Caco-2 (cell line): ENCODE data around the gene EXOC1. TPM values are rescaled to one million over a fixed set of nuclear protein-coding genes. Genes with fewer than 3 reads are reported as not detected.

Experiments used
- BruUV-seq: library from RNA; stranded (reverse); fragments of 400-500 nt; replicated peaks from 2 replicates; lab custom pipeline; 2021; lab: Mats Ljungman, UMichigan
- CTCF ChIA-PET: fragments of 300-600 bp; sonication (Branson Sonifier 250); formaldehyde crosslinking; loops from one replicate; lab custom pipeline; 2022; ENCODE audit warnings: antibody characterized with exemption; lab: Charles Lee
- POLR2A ChIA-PET: fragments of 300-600 bp; sonication (Branson Sonifier 250); formaldehyde crosslinking; loops from one replicate; lab custom pipeline; 2022; ENCODE audit warnings: antibody characterized with exemption; lab: Charles Lee
- DNase-seq, 2 experiments: peaks; one replicate each; pipeline versions ENCODE4 v3.0.0 to v3.0.0-alpha.2; 2020 to 2022
- H3K27me3 ChIP-seq: replicated peaks from 2 replicates; pipeline ENCODE4 v1.6.0; 2011; ENCODE audit warnings: low read length; ENCODE audit not compliant: control insufficient read depth, insufficient read depth
- H3K36me3 ChIP-seq: 2 replicates; pipeline ENCODE4 v1.5.1; 2011; ENCODE audit warnings: low read length; ENCODE audit not compliant: control insufficient read depth, insufficient read depth
- H3K4me1 ChIP-seq: fragments of 250-450 bp; sonication (Bioruptor Pico); 2 replicates; pipeline ENCODE4 v1.5.1; 2020; ENCODE audit warnings: mild to moderate bottlenecking
- H3K4me3 ChIP-seq: 2 replicates; pipeline ENCODE4 v1.5.1; 2011; ENCODE audit warnings: low read depth, mild to moderate bottlenecking, control low read depth, low read length
- H3K9me3 ChIP-seq: fragments of 250-450 bp; sonication (Bioruptor Pico); 2 replicates; pipeline ENCODE4 v1.5.1; 2020; ENCODE audit warnings: mild to moderate bottlenecking, moderate library complexity
- H3K27ac Mint-ChIP-seq: one replicate; pipeline ENCODE4 v1.8.0; 2022; ENCODE audit warnings: mixed read lengths; ENCODE audit not compliant: unreplicated experiment
- H3K27me3 Mint-ChIP-seq: one replicate; pipeline ENCODE4 v1.8.0; 2022; ENCODE audit warnings: mixed read lengths; ENCODE audit not compliant: insufficient read depth, unreplicated experiment
- H3K36me3 Mint-ChIP-seq: one replicate; pipeline ENCODE4 v1.8.0; 2022; ENCODE audit warnings: mild to moderate bottlenecking, mixed read lengths; ENCODE audit not compliant: insufficient read depth, unreplicated experiment
- H3K4me1 Mint-ChIP-seq: one replicate; pipeline ENCODE4 v1.8.0; 2022; ENCODE audit warnings: low read depth, mixed read lengths; ENCODE audit not compliant: unreplicated experiment
- H3K4me3 Mint-ChIP-seq: one replicate; pipeline ENCODE4 v1.8.0; 2022; ENCODE audit warnings: mild to moderate bottlenecking, moderate library complexity, mixed read lengths; ENCODE audit not compliant: unreplicated experiment
- H3K9me3 Mint-ChIP-seq: one replicate; pipeline ENCODE4 v1.8.0; 2022; ENCODE audit warnings: mixed read lengths; ENCODE audit not compliant: unreplicated experiment
- intact Hi-C: fragments of 100-400 bp; cut with micrococcal nuclease; formaldehyde crosslinking; loops from one replicate; pipeline ENCODE4 v1.10.0; 2022; ENCODE audit not compliant: unreplicated experiment
- total RNA-seq: library from RNA; stranded (reverse); gene quantifications from 2 replicates; pipeline ENCODE4 v1.2.3, GENCODE V29; 2022
- TF ChIP-seq, protein P1 (sequence below), 2 experiments: fragments of 200-600 bp in 1 of 2; IDR thresholded peaks; 1 replicate in 1 of 2; 2 replicates in 1 of 2; pipeline versions ENCODE4 v1.5.1 to v1.8.0; 2011 to 2022; ENCODE audit warnings: antibody characterized with exemption in 1 of 2, control low read depth in 1 of 2, inconsistent platforms in 1 of 2, low read depth in 1 of 2, low read length in 1 of 2, mild to moderate bottlenecking in 1 of 2, moderate library complexity in 1 of 2; ENCODE audit not compliant: insufficient read depth in 1 of 2, severe bottlenecking in 1 of 2, unreplicated experiment in 1 of 2

EXOC1 gene
- total RNA-seq, 1 experiment from 2014 or later = 19.9 TPM

DNA sequence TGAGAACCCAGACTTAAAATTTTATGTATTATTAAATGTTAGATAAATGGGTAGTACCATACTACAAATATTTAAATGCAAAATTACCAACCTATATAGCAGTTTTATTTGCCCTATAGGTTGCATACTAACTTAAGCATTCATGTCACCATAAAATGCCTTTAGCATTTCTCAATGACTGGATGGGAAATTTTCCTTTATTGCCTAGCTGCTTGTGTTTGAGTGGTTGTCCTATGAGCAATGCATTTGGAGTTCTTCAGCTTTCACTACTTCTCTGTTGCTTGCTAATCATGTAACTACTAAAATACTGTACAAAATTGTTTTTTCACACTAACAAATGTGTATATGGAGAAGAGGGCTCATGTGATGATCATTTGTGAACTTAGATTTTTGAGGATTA is 51.1 kb downstream of the EXOC1 start:
- no peaks in the 10 kb centered on the region for H3K27me3 ChIP-seq
- H3K36me3 Mint-ChIP-seq = peaks cover 5% of the 10 kb centered on the region
- no peak overlapping the region for H3K4me3 ChIP-seq
- no peaks in the 10 kb centered on the region for H3K9me3 Mint-ChIP-seq
- H3K4me1 Mint-ChIP-seq = no peaks in the 10 kb centered on the region
- H3K27me3 Mint-ChIP-seq = no peaks in the 10 kb centered on the region
- no peak for DNase-seq
- H3K9me3 ChIP-seq = no peaks in the 10 kb centered on the region; the same call in 1 of the 2 replicates
- TF ChIP-seq, protein P1, sequence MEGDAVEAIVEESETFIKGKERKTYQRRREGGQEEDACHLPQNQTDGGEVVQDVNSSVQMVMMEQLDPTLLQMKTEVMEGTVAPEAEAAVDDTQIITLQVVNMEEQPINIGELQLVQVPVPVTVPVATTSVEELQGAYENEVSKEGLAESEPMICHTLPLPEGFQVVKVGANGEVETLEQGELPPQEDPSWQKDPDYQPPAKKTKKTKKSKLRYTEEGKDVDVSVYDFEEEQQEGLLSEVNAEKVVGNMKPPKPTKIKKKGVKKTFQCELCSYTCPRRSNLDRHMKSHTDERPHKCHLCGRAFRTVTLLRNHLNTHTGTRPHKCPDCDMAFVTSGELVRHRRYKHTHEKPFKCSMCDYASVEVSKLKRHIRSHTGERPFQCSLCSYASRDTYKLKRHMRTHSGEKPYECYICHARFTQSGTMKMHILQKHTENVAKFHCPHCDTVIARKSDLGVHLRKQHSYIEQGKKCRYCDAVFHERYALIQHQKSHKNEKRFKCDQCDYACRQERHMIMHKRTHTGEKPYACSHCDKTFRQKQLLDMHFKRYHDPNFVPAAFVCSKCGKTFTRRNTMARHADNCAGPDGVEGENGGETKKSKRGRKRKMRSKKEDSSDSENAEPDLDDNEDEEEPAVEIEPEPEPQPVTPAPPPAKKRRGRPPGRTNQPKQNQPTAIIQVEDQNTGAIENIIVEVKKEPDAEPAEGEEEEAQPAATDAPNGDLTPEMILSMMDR (IDR thresholded peaks at IDR 0.05; ENCODE audit: insufficient read depth in 1 of 2, low read depth in 1 of 2, low read length in 1 of 2, severe bottlenecking in 1 of 2, unreplicated experiment in 1 of 2) = no peak
- intact Hi-C loops = no loop called here
- ChIA-PET CTCF (no interaction called here), POLR2A (no interaction called here)
- H3K27ac Mint-ChIP-seq = no peak overlapping the region
- no peaks in the 10 kb centered on the region for H3K4me1 ChIP-seq
- H3K36me3 ChIP-seq = no peaks in the 10 kb centered on the region
- H3K4me3 Mint-ChIP-seq = no peak overlapping the region
- BruUV-seq = no TSS peak

GRCh38 chr4:55906323-55906722 is 52.9 kb downstream of the EXOC1 start:
- no TSS peak for BruUV-seq
- no peaks in the 10 kb centered on the region for H3K9me3 Mint-ChIP-seq
- TF ChIP-seq, protein P1 (IDR thresholded peaks at IDR 0.05; ENCODE audit: insufficient read depth in 1 of 2, low read depth in 1 of 2, low read length in 1 of 2, severe bottlenecking in 1 of 2, unreplicated experiment in 1 of 2) = no peak
- Histone ChIP-seq H3K4me3 (no peak overlapping the region), H3K9me3 (no peaks in the 10 kb centered on the region; the same call in 1 of the 2 replicates), H3K4me1 (no peaks in the 10 kb centered on the region), H3K27me3 (no peaks in the 10 kb centered on the region), H3K36me3 (no peaks in the 10 kb centered on the region)
- ChIA-PET CTCF (no interaction called here), POLR2A (no interaction called here)
- no peak overlapping the region for H3K4me3 Mint-ChIP-seq
- H3K36me3 Mint-ChIP-seq = no peaks in the 10 kb centered on the region
- H3K4me1 Mint-ChIP-seq = no peaks in the 10 kb centered on the region
- no peak overlapping the region for H3K27ac Mint-ChIP-seq
- intact Hi-C loops = no loop called here
- H3K27me3 Mint-ChIP-seq = no peaks in the 10 kb centered on the region
- DNase-seq = no peak

- Mint-ChIP-seq H3K27me3 (no peaks in the 10 kb centered on the region), H3K4me3 (no peak overlapping the region), H3K27ac (no peak overlapping the region), H3K4me1 (no peaks in the 10 kb centered on the region), H3K36me3 (no peaks in the 10 kb centered on the region), H3K9me3 (no peaks in the 10 kb centered on the region)
- CTCF ChIA-PET = no interaction called here
- no TSS peak for BruUV-seq
- no peaks in the 10 kb centered on the region; the same call in 1 of the 2 replicates for H3K9me3 ChIP-seq
- intact Hi-C loops = no loop called here
- no peak for DNase-seq
- POLR2A ChIA-PET = no interaction called here
- no peak overlapping the region for H3K4me3 ChIP-seq
- H3K36me3 ChIP-seq = no peaks in the 10 kb centered on the region
- H3K27me3 ChIP-seq = no peaks in the 10 kb centered on the region
- no peaks in the 10 kb centered on the region for H3K4me1 ChIP-seq
- TF ChIP-seq, protein P1 (IDR thresholded peaks at IDR 0.05; ENCODE audit: insufficient read depth in 1 of 2, low read depth in 1 of 2, low read length in 1 of 2, severe bottlenecking in 1 of 2, unreplicated experiment in 1 of 2) = no peak
Measured at GRCh38 chr4:55906989-55907388, 53.5 kb downstream of the EXOC1 start.
